Activated naive CD4-positive, alpha-beta T cell treated with anti-CD3 and anti-CD28 coated beads for 36 hours (primary cell): ENCODE measurements around the gene GAB2. TPM values are rescaled to one million over a fixed set of nuclear protein-coding genes. Genes with fewer than 3 reads are reported as not detected.
A peak's percentile ranks its signal among the peaks of the same experiment; 100 is the strongest.

Experiments used
- CTCF ChIA-PET: fragments of 350-600 bp; sonication (Branson Sonifier 250); formaldehyde crosslinking; loops from one replicate; lab custom pipeline; 2021; ENCODE audit warnings: antibody characterized with exemption; lab: Charles Lee
- DNase-seq: peaks from one replicate; pipeline ENCODE4 v3.0.0-alpha.2; 2020
- H3K27ac Mint-ChIP-seq: one replicate; pipeline ENCODE4 v1.8.0; 2021; ENCODE audit warnings: mild to moderate bottlenecking, mixed read lengths
- H3K27me3 Mint-ChIP-seq: one replicate; pipeline ENCODE4 v1.8.0; 2021; ENCODE audit warnings: low read depth, mixed read lengths
- H3K36me3 Mint-ChIP-seq: one replicate; pipeline ENCODE4 v1.8.0; 2021; ENCODE audit warnings: low read depth, mixed read lengths
- H3K4me1 Mint-ChIP-seq: one replicate; pipeline ENCODE4 v1.8.0; 2021; ENCODE audit warnings: low read depth, mixed read lengths
- H3K4me3 Mint-ChIP-seq: one replicate; pipeline ENCODE4 v1.8.0; 2021; ENCODE audit warnings: mild to moderate bottlenecking, moderate library complexity, mixed read lengths
- H3K9me3 Mint-ChIP-seq: one replicate; pipeline ENCODE4 v1.8.0; 2021; ENCODE audit warnings: mixed read lengths
- intact Hi-C: fragments of 100-400 bp; cut with micrococcal nuclease; formaldehyde crosslinking; loops from one replicate; pipeline ENCODE4 v1.15.1; 2023
- total RNA-seq, 2 experiments: library from RNA; stranded (reverse); gene quantifications; one replicate each; pipeline ENCODE4 v1.2.3, GENCODE V29; 2021

The GAB2 gene
- total RNA-seq, 2 experiments from 2014 or later = 1.6 to 2.7 TPM

DNA sequence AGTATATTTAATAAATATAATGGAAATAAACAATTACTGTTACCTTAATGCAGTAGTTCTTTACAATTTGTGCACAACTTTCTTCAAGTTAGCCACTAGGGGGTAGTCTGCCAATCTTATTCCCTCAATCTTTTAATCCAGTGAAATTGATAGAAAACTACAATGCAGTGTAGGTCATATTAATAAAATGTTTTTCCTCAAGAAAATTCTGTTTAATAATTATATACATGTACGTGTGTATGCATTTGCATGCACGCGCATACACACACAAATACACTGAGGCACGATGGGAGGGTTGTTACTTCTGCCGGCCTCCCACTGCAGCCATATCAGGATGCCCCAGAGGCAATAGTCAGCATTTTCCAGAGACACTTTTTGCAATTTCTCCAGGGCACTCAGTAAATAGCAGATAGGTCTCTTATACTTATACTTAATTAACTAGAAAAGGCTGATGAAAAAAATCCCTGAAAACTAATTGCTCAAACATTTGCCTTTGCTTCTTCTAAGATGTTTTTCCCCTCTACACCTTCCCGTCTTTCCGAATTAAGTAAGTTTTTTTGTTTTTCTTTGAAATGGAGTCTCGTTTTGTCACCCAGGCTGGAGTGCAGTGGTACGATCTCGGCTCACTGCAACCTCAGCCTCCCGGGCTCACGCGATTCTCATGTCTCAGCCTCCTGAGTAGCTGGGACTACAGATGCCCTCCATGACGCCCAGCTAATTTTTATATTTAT is 3.1 kb downstream of the GAB2 start:
- no peak overlapping the region for H3K27ac Mint-ChIP-seq
- no peak for DNase-seq
- peaks cover 14% of the 10 kb centered on the region for H3K4me1 Mint-ChIP-seq
- H3K27me3 Mint-ChIP-seq = peaks cover 21% of the 10 kb centered on the region
- H3K36me3 Mint-ChIP-seq = peaks cover 1% of the 10 kb centered on the region
- intact Hi-C loops = no loop called here
- CTCF ChIA-PET = interaction anchor here (1.0 to 5.5 kb wide), 8 partner anchors 11 to 229 kb away, joined by 3 to 81 read pairs (median 4); no protein-coding TSS in a partner anchor
- H3K4me3 Mint-ChIP-seq = no peak overlapping the region
- H3K9me3 Mint-ChIP-seq = peaks cover 2% of the 10 kb centered on the region

DNA sequence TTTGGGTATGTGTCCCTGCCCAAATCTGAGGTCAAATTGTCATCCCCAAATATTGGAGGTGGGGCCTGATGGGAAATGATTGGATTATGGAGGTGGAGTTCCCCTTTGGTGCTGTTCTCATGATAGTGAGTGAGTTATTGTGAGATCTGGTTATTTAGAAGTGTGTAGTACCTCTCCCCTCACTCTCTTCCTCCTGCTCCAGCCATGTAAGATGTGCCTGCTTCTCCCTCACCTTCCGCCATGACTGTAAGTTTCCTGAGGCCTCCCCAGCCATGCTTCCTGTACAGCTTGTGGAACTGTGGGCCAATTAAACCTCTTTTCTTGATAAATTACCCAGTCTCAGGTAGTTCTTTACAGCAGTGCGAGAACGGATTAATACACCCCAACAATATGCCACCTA is 9.0 kb downstream of the GAB2 start:
- H3K4me1 Mint-ChIP-seq = no peaks in the 10 kb centered on the region
- intact Hi-C loops = no loop called here
- H3K27me3 Mint-ChIP-seq = no peaks in the 10 kb centered on the region
- peaks cover 4% of the 10 kb centered on the region for H3K9me3 Mint-ChIP-seq
- no peaks in the 10 kb centered on the region for H3K36me3 Mint-ChIP-seq
- CTCF ChIA-PET = no interaction called here
- no peak overlapping the region for H3K4me3 Mint-ChIP-seq
- DNase-seq = no peak
- no peak overlapping the region for H3K27ac Mint-ChIP-seq

DNA sequence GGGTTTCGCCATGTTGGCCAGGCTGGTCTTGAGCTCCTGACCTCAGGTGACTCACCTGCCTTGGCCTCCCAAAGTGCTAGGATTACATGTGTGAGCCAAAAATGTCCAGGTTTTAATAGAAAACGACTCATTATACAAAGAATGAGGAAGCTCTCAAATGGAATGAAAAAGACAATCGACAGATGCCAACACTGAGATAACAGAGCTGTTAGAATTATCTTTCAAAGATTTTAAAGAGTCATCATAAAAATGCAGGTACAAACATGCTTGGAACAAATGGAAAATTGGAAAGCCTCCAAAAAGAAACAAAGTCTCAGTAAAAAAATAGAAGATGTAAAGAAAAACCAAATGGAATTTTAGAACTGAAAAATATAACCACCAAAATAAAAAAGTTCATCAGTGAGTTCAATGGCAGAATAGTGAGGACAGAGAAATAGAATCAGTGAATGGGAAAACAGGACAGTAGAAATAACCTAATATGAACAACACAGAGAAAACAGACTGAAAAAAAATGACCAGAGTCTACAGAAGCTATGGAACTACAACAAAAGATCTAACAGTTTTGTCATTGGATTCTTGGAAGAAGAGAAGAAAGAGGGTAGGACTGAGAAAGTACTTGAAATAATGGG is 10.9 kb downstream of the GAB2 start:
- intact Hi-C loops = no loop called here
- no peaks in the 10 kb centered on the region for H3K4me1 Mint-ChIP-seq
- DNase-seq = no peak
- no peaks in the 10 kb centered on the region for H3K36me3 Mint-ChIP-seq
- no peak overlapping the region for H3K4me3 Mint-ChIP-seq
- no peak overlapping the region for H3K27ac Mint-ChIP-seq
- no peaks in the 10 kb centered on the region for H3K27me3 Mint-ChIP-seq
- CTCF ChIA-PET = no interaction called here
- H3K9me3 Mint-ChIP-seq = peaks cover 4% of the 10 kb centered on the region

DNA sequence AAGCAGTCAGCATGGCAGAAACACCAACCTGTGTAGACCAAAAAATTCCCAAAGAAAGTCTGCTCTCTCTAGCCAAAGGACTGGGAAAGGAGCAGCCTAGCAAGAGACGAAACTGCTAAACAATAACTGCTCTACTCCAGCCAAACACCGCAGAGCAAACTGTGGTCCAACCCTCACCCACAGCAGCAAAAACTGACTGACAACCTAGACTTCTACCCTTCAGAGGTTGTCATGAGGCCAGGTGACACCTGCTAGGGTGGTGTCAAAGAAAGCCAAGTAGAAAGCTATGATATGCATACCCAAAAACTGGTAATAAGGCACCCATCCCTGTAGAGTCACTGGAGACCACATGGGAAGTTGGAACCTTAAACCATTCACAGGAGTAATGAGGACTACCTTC is 11.8 kb downstream of the GAB2 start:
- intact Hi-C loops = no loop called here
- no peaks in the 10 kb centered on the region for H3K27me3 Mint-ChIP-seq
- H3K36me3 Mint-ChIP-seq = no peaks in the 10 kb centered on the region
- peaks cover 4% of the 10 kb centered on the region for H3K9me3 Mint-ChIP-seq
- no peak for DNase-seq
- H3K4me1 Mint-ChIP-seq = no peaks in the 10 kb centered on the region
- H3K4me3 Mint-ChIP-seq = no peak overlapping the region
- CTCF ChIA-PET = no interaction called here
- no peak overlapping the region for H3K27ac Mint-ChIP-seq

DNA sequence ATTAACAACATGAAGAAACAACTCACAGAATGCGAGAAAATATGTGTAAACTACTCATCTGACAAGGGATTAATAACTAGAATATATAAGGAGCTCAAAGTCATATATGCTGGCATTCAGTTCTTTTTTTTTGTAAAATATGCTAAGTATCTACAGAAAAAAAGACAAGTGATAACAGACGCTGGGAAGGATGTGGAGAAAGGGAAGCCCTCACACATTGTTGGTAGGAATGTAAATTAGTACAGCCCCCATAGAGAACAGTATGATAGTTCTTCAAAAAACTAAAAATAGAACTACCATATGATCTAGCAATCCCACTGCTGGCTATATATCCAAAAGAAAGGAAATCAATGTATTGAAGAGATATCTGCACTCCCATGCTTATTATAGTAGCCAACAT is 13.8 kb downstream of the GAB2 start:
- no peak overlapping the region for H3K27ac Mint-ChIP-seq
- no peak for DNase-seq
- H3K4me3 Mint-ChIP-seq = no peak overlapping the region
- no peaks in the 10 kb centered on the region for H3K36me3 Mint-ChIP-seq
- intact Hi-C loops = no loop called here
- no peaks in the 10 kb centered on the region for H3K27me3 Mint-ChIP-seq
- CTCF ChIA-PET = no interaction called here
- no peaks in the 10 kb centered on the region for H3K4me1 Mint-ChIP-seq
- H3K9me3 Mint-ChIP-seq = peaks cover 2% of the 10 kb centered on the region

DNA sequence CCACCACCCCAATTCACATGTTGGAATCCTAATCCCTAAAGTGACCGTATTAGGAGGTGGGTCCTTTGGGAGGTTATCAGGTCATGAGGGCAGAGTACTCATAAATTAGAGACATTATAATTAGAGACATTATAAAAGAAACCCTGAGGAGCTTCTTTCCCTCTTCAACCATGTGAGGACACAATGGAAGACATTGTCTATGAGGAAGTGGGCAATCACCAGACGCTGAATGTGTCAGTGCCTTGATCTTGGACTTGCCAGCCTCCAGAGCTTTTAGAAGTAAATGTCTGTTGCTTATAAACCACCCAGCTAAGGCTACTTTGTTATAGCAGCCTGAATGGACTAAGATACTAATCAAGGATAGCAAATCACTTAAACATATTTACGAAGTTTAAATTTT is 14.8 kb downstream of the GAB2 start:
- Mint-ChIP-seq H3K4me3 (no peak overlapping the region), H3K27ac (no peak overlapping the region), H3K27me3 (no peaks in the 10 kb centered on the region), H3K9me3 (no peaks in the 10 kb centered on the region), H3K36me3 (no peaks in the 10 kb centered on the region), H3K4me1 (no peaks in the 10 kb centered on the region)
- CTCF ChIA-PET = no interaction called here
- no peak for DNase-seq
- intact Hi-C loops = no loop called here

DNA sequence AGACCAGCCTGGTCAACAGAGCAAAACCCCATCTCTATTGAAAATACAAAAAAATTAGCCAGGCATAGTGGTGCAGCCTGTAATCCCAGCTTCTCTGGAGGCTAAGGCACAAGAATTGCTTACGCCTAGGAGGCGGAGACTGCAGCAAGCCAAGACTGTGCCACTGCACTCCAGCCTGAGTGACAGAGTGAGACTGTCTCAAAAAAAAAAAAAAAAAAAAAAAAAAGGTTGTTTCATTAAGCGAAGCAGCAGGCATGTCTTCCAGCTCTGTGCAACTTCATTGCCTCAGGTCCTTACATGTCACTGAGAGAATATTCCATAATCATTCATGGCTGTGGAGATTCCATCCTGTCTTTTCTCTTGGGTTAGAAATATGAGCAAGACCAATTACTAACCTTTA is 16.9 kb downstream of the GAB2 start:
- no peaks in the 10 kb centered on the region for H3K4me1 Mint-ChIP-seq
- intact Hi-C loops = no loop called here
- no peak overlapping the region for H3K4me3 Mint-ChIP-seq
- H3K27me3 Mint-ChIP-seq = no peaks in the 10 kb centered on the region
- H3K36me3 Mint-ChIP-seq = no peaks in the 10 kb centered on the region
- H3K9me3 Mint-ChIP-seq = no peaks in the 10 kb centered on the region
- no peak for DNase-seq
- H3K27ac Mint-ChIP-seq = no peak overlapping the region
- CTCF ChIA-PET = interaction anchor here (0.6 to 0.9 kb wide), 2 partner anchors 12 to 164 kb away, joined by 3 to 4 read pairs; no protein-coding TSS in a partner anchor

DNA sequence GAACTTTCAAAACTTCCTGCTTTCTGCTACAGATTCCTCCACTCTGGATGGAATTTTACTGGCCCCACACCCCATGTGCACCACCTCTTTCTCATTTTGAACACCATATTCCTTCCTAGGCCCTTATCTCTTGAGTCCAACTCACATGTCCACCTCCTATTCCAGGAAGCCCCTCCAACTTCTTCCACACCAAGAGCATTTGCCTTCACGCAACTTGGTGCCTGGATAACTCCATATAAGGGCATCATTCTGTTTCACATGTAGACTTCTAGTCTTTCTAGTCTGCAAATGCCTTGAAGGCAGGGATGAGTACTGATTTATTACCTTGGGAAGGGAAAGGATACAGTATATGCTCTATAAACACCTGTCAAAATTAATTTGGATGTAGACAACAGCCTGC is 17.5 kb downstream of the GAB2 start:
- H3K27me3 Mint-ChIP-seq = no peaks in the 10 kb centered on the region
- no peak overlapping the region for H3K4me3 Mint-ChIP-seq
- DNase-seq = no peak
- no peaks in the 10 kb centered on the region for H3K9me3 Mint-ChIP-seq
- H3K36me3 Mint-ChIP-seq = no peaks in the 10 kb centered on the region
- CTCF ChIA-PET = interaction anchor here (0.6 to 2.3 kb wide), 3 partner anchors 13 to 164 kb away, joined by 3 to 8 read pairs (median 4); partner anchors contain the start of gene GAB2
- H3K27ac Mint-ChIP-seq = no peak overlapping the region
- no peaks in the 10 kb centered on the region for H3K4me1 Mint-ChIP-seq
- intact Hi-C loops = no loop called here

DNA sequence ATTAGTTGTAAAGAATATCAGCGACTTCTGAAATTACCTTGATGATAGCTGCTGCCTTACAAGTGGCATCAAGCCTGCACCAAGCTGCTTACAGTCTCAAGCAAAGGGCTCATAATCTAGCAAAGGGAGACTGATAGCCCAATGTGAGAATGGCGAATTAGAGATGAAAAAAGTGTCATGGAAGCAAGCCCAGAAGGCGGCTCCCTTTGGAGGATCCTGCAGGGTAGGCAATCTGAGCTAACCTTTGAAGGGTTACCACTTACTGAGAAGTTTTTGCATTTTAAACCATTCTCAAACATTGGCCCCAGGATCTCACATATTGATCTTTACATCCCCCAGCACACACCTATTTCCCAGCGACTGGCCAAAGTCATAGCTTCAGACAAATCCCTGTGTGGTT is 18.5 kb downstream of the GAB2 start:
- no peak for DNase-seq
- CTCF ChIA-PET = interaction anchor here (0.6 to 2.3 kb wide), 2 partner anchors 20 to 31 kb away, joined by 3 to 8 read pairs; partner anchors contain the start of gene GAB2
- Mint-ChIP-seq H3K4me3 (no peak overlapping the region), H3K9me3 (no peaks in the 10 kb centered on the region), H3K4me1 (no peaks in the 10 kb centered on the region), H3K36me3 (no peaks in the 10 kb centered on the region), H3K27ac (no peak overlapping the region), H3K27me3 (no peaks in the 10 kb centered on the region)
- intact Hi-C loops = no loop called here

DNA sequence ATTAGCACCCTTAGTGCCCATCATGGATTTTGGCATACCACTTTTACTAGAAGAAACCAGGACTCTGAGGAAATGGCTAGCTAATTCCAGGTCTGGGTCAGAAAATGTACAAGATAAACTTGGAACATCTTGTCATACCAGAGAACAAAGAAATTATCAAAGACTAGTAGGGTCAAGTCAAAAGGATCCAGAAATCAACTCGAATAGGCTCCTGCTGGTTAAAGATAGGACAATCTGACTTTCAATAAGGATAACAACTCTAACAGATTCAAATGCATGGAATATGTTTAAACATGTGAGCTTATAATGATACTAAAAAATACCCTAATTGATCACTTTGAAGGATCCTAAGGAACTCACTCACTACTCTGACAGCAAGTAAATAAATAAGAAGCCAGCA is 18.9 kb downstream of the GAB2 start:
- Mint-ChIP-seq H3K4me1 (no peaks in the 10 kb centered on the region), H3K27ac (no peak overlapping the region), H3K27me3 (no peaks in the 10 kb centered on the region), H3K36me3 (no peaks in the 10 kb centered on the region), H3K9me3 (no peaks in the 10 kb centered on the region), H3K4me3 (no peak overlapping the region)
- CTCF ChIA-PET = interaction anchor here (2.3 kb wide), 1 partner anchor 20 kb away, joined by 8 read pairs; the partner anchor contains the start of gene GAB2
- intact Hi-C loops = no loop called here
- DNase-seq = no peak

DNA sequence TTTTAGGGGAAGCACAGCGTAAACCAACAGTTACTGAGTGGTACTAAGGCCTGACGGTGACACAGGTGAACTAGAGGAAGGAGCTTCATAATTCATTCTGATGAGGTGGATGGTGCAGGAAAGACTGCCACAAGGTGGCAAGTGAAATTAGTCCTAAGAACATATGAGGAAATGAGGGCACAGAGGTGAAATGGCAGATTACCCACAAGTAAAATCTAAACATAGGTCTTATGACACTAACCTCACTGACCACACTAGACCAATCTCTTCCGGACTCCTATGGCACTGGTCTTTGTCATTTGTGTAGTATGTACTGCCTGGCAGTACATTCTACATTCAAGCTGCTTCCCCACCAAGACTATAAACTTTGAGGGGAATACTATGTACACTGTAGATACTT is 20.2 kb downstream of the GAB2 start:
- Mint-ChIP-seq H3K9me3 (no peaks in the 10 kb centered on the region), H3K27ac (no peak overlapping the region), H3K4me3 (no peak overlapping the region), H3K36me3 (no peaks in the 10 kb centered on the region), H3K27me3 (no peaks in the 10 kb centered on the region), H3K4me1 (no peaks in the 10 kb centered on the region)
- CTCF ChIA-PET = interaction anchor here (1.1 kb wide), 1 partner anchor 13 kb away, joined by 3 read pairs; no protein-coding TSS in a partner anchor
- DNase-seq = peak; percentile 19
- intact Hi-C loops = loop anchor here (1.0 kb wide), 1 partner anchor 169 kb away; no protein-coding TSS in a partner anchor

DNA sequence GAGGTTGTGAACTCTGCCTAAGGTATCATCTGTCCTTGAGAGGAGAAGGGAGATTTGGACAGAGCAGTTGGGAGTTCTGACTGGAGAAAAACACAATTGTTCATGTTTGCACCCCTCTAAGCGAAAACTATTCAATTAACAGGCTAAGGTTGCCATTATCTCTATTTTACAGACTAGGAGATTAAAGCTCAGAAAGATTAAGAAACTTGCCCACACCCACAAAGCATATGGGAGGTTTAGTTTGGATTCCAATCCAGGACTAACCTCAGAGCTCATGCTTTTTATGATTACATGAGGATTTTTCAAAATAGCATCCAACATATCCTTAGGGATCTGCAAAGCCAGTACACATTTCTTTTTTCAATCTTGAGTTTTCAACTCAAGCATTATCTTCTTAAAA is 22.0 kb downstream of the GAB2 start:
- Mint-ChIP-seq H3K4me1 (no peaks in the 10 kb centered on the region), H3K4me3 (no peak overlapping the region), H3K27ac (no peak overlapping the region), H3K36me3 (no peaks in the 10 kb centered on the region), H3K27me3 (no peaks in the 10 kb centered on the region), H3K9me3 (no peaks in the 10 kb centered on the region)
- no peak for DNase-seq
- CTCF ChIA-PET = interaction anchor here (1.0 kb wide), 1 partner anchor 193 kb away, joined by 3 read pairs; no protein-coding TSS in a partner anchor
- intact Hi-C loops = no loop called here

DNA sequence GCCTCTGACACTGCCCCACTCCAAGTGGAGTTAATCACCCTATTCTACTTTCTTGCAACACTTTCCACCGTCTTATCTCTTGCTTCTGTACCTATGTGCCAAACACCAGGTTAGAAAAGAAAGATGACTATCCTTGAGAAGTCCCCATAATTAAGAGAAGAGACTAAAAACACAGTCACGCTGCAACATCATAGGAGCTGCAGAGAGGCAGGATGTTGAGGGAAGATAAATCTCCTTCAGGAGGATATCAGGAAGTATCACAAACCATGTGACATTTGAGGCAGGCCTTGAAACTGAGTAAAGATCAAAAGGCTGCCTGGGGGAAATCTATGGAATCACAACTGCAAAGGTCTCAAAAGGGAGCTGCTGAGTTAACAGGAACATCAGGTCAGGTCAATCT is 24.8 kb downstream of the GAB2 start:
- CTCF ChIA-PET = no interaction called here
- Mint-ChIP-seq H3K4me1 (no peaks in the 10 kb centered on the region), H3K27ac (no peak overlapping the region), H3K4me3 (no peak overlapping the region), H3K9me3 (no peaks in the 10 kb centered on the region), H3K27me3 (no peaks in the 10 kb centered on the region), H3K36me3 (no peaks in the 10 kb centered on the region)
- no peak for DNase-seq
- intact Hi-C loops = no loop called here
